Transverse colon (tissue), 4 donors: ENCODE data around the gene BORCS6. TPM values are rescaled to one million over a fixed set of nuclear protein-coding genes. Genes with fewer than 3 reads are reported as not detected.
A peak's percentile ranks its signal among the peaks of the same experiment; 100 is the strongest.

ENCODE experiments used
- DNase-seq: peaks from one replicate; pipeline ENCODE4 v3.0.0-alpha.2; 2019
- H3K27ac ChIP-seq, 4 donors: fragments of 200-600 bp; sonication (generic); 2 replicates each; pipeline ENCODE4 v1.5.1; 2016 to 2018; ENCODE audit warnings: inconsistent platforms in 4 of 4
- H3K27me3 ChIP-seq: fragments of 200-600 bp; sonication (generic); 2 replicates; pipeline ENCODE4 v1.5.1; 2017; ENCODE audit warnings: inconsistent platforms
- H3K36me3 ChIP-seq, 4 donors: fragments of 200-600 bp; sonication (generic); 2 replicates each; pipeline ENCODE4 v1.5.1; 2017 to 2019; ENCODE audit warnings: inconsistent platforms in 4 of 4
- H3K4me1 ChIP-seq, 4 donors: fragments of 200-600 bp; sonication (generic); 2 replicates each; pipeline ENCODE4 v1.5.1; 2017 to 2020; ENCODE audit warnings: inconsistent platforms in 4 of 4
- H3K4me3 ChIP-seq, 4 donors: fragments of 200-600 bp; sonication (generic); 1 replicate in 1 of 4; 2 replicates in 3 of 4; pipeline versions ENCODE4 v1.5.1 to v1.6.1; 2017 to 2019; ENCODE audit warnings: inconsistent platforms in 4 of 4
- H3K9me3 ChIP-seq, 2 donors: fragments of 200-600 bp; sonication (generic); 2 replicates each; pipeline ENCODE4 v1.5.1; 2017 to 2019; ENCODE audit warnings: inconsistent platforms in 2 of 2
- EP300 ChIP-seq: sonication (generic); formaldehyde crosslinking; IDR thresholded peaks from one replicate; pipeline ENCODE4 v1.6.1; 2017; ENCODE audit warnings: antibody characterized with exemption, low read depth
- POLR2A ChIP-seq: fragments of 450-650 bp; IDR thresholded peaks from one replicate; pipeline ENCODE4 v1.6.1; 2016; ENCODE audit warnings: antibody characterized with exemption, mild to moderate bottlenecking, moderate library complexity
- POLR2AphosphoS5 ChIP-seq, 3 donors: sonication (generic); formaldehyde crosslinking; IDR thresholded peaks; one replicate each; pipeline ENCODE4 v1.6.1; 2016; ENCODE audit warnings: antibody characterized with exemption in 3 of 3
- WGBS, 2 donors: methylation state at CpG; one replicate each; pipeline ENCODE4 v1.1.5; 2018; ENCODE audit warnings: low coverage in 1 of 2; 5-methylcytosine and 5-hydroxymethylcytosine counted together
- in situ Hi-C, 4 donors: fragments of 200-750 bp; cut with MboI; loops; one replicate each; pipeline versions ENCODE4 v1.15.0 to v1.15.1; 2017; ENCODE audit warnings: low sequenced_read_pairs in 3 of 4, low pct_ligation_motif_present in 1 of 4, low pct_unique_long_range_greater_than_20kb in 1 of 4
- intact Hi-C: fragments of 100-400 bp; cut with DNase I; formaldehyde crosslinking; loops from one replicate; pipeline ENCODE4 v1.15.1; 2023; ENCODE audit warnings: low total_unique reads
- total RNA-seq, 4 donors: library from RNA; depleted of rRNA; stranded (reverse); fragments of >200 nt; gene quantifications; one replicate each; pipeline ENCODE4 v1.1.0, GENCODE V29; 2016
- TF ChIP-seq, protein P1 (sequence below), 5 experiments: fragments of 200-600 bp in 3 of 5; fragments of 450-650 bp in 2 of 5; sonication (generic) in 3 of 5; IDR thresholded peaks; 1 replicate in 2 of 5; 2 replicates in 3 of 5; pipeline ENCODE4 v1.5.1; 2016 to 2017; ENCODE audit warnings: antibody characterized with exemption in 5 of 5, inconsistent platforms in 3 of 5, mild to moderate bottlenecking in 2 of 5, moderate library complexity in 1 of 5

BORCS6 gene
- total RNA-seq, 4 donors from 2014 or later: 3.2 to 17.1 (median 12.7) TPM

DNA sequence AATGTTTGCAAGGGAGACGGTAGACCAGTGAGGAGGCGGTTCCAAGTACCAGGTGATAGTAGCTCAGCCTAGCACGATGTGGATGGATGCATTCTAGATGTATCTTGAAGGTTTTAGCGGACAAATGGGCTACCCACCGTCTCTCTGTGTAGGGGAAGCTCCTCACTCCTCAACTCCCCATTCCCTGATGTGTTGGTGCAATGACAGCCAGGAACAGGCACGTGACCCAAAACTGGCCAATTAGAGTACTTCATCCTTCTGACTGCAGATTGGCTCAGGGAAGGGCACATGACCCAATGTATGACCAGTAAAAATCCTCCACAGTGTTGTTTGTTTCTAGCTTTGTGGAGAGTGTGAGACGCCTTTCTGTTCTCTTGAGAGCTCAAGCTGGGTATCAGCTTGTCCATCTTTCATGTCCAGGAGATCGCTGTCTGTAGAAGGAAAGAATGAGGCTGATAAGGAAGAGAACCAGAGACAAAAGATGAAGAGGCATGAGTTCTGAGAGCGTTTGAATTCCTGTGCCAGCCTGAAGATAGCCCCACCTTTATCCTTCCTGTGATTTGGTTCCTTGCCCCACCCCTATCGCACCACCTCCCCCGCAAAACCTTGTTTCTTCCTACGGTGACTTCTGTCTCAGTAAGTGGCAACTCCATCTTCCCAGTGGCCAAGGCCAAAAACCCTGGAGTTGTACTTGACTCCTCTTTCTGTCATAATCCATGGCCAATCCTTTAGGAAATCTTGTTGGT, 2.3 kb upstream of the BORCS6 start:
- Histone ChIP-seq H3K9me3 (no peaks in the 10 kb centered on the region), H3K4me3 (peak overlapping the region in 3 of 4 donors; percentile 15 to 43 (median 25)), H3K27me3 (no peaks in the 10 kb centered on the region), H3K36me3 (no peaks in the 10 kb centered on the region), H3K4me1 (peaks cover 24 to 41% (median 33%) of the 10 kb centered on the region in 4 donors), H3K27ac (peak overlapping the region; percentile 73 to 96 (median 84))
- 4 to 15% methylated on average over 5 to 12 of the region's 12 CpGs for WGBS, 2 donors
- intact Hi-C loops: no loop called here
- TF ChIP-seq EP300 (no peak), POLR2A (peak; percentile 74), POLR2AphosphoS5 (IDR thresholded peaks at IDR 0.05) (peak; percentile 85 to 94 (median 90))
- TF ChIP-seq, protein P1, sequence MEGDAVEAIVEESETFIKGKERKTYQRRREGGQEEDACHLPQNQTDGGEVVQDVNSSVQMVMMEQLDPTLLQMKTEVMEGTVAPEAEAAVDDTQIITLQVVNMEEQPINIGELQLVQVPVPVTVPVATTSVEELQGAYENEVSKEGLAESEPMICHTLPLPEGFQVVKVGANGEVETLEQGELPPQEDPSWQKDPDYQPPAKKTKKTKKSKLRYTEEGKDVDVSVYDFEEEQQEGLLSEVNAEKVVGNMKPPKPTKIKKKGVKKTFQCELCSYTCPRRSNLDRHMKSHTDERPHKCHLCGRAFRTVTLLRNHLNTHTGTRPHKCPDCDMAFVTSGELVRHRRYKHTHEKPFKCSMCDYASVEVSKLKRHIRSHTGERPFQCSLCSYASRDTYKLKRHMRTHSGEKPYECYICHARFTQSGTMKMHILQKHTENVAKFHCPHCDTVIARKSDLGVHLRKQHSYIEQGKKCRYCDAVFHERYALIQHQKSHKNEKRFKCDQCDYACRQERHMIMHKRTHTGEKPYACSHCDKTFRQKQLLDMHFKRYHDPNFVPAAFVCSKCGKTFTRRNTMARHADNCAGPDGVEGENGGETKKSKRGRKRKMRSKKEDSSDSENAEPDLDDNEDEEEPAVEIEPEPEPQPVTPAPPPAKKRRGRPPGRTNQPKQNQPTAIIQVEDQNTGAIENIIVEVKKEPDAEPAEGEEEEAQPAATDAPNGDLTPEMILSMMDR (IDR thresholded peaks at IDR 0.05): no peak
- in situ Hi-C loops: no loop called here
- DNase-seq: peak; percentile 85

DNA sequence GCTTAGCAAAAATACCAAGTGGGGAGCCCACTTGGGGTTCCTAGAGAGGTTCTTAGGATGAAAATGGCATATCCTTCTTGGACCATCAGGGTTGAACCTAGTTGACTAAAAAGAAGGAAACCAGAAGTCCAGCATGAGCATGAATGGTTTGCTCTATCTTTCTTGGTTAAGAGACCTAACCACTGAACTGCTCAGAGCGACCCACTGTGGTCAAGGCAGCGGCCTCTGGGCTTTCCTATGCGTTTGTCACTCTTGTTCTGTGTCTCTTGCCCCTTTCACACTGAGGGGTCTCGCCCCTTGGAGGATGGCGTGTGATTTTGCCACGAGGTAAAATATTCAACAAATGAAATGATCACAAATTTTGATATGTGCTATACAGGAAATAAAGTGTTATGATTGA, 526 bp upstream of the BORCS6 start:
- Histone ChIP-seq H3K27me3 (no peaks in the 10 kb centered on the region), H3K36me3 (no peaks in the 10 kb centered on the region), H3K4me1 (peaks cover 24 to 41% (median 33%) of the 10 kb centered on the region in 4 donors), H3K4me3 (peak overlapping the region in 2 of 4 donors; percentile 66 to 75), H3K27ac (peak overlapping the region; percentile 95 to 96 (median 96)), H3K9me3 (no peaks in the 10 kb centered on the region)
- WGBS, 2 donors: 26 to 56% methylated on average over 4 to 6 of the region's 6 CpGs
- TF ChIP-seq POLR2A (no peak), EP300 (no peak), POLR2AphosphoS5 (IDR thresholded peaks at IDR 0.05) (no peak)
- TF ChIP-seq, protein P1 (IDR thresholded peaks at IDR 0.05): no peak
- intact Hi-C loops (no loop called here), in situ Hi-C loops (no loop called here)
- DNase-seq: no peak

DNA sequence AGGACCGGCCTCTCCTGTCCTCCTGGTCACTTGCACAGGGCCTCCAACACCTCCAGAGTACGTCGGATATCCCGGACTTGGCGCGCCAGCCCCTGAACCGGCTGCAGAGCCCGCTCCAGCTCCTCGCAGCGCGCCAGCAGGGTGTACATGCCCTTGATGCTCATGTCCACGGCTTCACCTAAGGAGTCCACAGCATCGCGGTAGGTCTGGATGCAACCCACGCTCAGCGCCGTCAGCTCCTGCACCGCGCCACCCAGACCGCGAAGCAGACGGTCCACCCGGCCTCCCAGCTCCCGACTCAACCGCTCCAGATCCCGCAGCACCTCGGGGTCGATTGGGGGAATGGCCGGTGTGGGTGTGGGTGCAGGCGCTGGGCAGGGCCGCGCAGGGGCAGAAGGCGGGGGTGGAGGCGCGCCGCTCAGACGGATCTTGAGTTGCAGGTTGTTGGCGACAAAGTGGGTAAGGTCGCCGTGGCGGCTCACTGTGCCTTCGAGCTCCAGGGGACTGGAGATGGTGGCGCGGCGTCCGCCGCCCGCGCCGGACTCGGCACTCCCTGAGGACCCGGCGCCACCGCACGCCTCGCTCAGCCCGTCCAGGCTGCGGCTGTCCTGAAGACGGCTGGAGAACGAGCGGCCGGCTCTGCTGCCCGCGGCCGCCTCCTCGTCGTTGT, 804 bp downstream of the BORCS6 start:
- H3K4me3 ChIP-seq: peak overlapping the region; percentile 66 to 75 (median 72)
- in situ Hi-C loops: no loop called here
- 5 to 35% methylated on average over 4 to 57 of the region's 67 CpGs for WGBS, 2 donors

DNA sequence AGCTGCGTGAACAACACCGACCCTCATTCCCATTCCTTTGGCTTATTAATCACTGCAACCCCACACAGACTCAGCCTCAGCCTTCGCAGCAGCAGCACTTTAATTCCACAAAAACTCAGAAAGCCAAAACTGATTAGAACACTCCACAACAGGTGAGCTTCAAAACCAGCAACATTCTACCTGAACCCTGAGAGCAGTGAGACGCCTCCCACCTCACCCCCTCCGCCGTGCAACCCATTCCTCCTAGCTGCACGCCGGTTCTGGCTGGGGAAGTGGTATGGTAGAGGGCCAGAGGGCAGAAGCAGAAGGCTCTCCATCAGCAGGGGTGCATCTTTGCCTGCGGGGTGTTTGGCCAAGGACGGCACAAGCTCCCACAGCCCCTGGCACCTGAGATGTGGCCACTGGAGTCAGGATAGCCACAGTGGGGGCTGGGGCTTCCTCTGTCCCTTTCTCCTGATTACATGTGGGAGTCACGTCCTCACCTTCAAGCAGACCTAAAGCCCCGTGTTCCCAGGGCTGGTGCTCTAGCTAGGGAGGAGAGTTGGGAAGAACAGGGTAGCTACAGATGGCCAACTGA, 1.6 kb downstream of the BORCS6 start:
- intact Hi-C loops (loop anchor here (10.0 kb wide), 1 partner anchor 64 kb away; the partner anchor contains the start of gene HES7), in situ Hi-C loops (no loop called here)
- TF ChIP-seq POLR2A (no peak), POLR2AphosphoS5 (IDR thresholded peaks at IDR 0.05) (no peak), EP300 (no peak)
- TF ChIP-seq, protein P1 (IDR thresholded peaks at IDR 0.05): no peak
- H3K4me1 ChIP-seq: peaks cover 24 to 41% (median 33%) of the 10 kb centered on the region in 4 donors
- no peaks in the 10 kb centered on the region for H3K36me3 ChIP-seq
- no peaks in the 10 kb centered on the region for H3K9me3 ChIP-seq
- peak overlapping the region; percentile 95 to 96 (median 96) for H3K27ac ChIP-seq
- no peaks in the 10 kb centered on the region for H3K27me3 ChIP-seq
- DNase-seq: no peak
- H3K4me3 ChIP-seq: peak overlapping the region in 3 of 4 donors; percentile 66 to 75 (median 74)
- 40% methylated on average over 12 of the region's 12 CpGs; no CpG with 5 or more reads in 1 of the 2 donors for WGBS, 2 donors

More for the DNA sequence above, 804 bp downstream of the BORCS6 start:
- peak; percentile 57 for DNase-seq
- H3K27me3 ChIP-seq: no peaks in the 10 kb centered on the region
- H3K36me3 ChIP-seq: no peaks in the 10 kb centered on the region
- peak overlapping the region; percentile 95 to 96 (median 96) for H3K27ac ChIP-seq
- H3K9me3 ChIP-seq: no peaks in the 10 kb centered on the region
- intact Hi-C loops: loop anchor here (10.0 kb wide), 1 partner anchor 64 kb away; the partner anchor contains the start of gene HES7
- TF ChIP-seq POLR2AphosphoS5 (IDR thresholded peaks at IDR 0.05) (no peak), EP300 (no peak)
- H3K4me1 ChIP-seq: peaks cover 24 to 41% (median 33%) of the 10 kb centered on the region in 4 donors
